GM21526 (cell line): ENCODE data around the gene DUSP19.

ENCODE experiments used
- ATAC-seq: cut with Tn5 transposase; IDR thresholded peaks from one replicate; pipeline ENCODE4 v1.9.1; 2021; ENCODE audit warnings: moderate library complexity; ENCODE audit not compliant: unreplicated experiment, low FRiP score

Gene DUSP19

GRCh38 chr2:183124222-183124956, 45.8 kb downstream of the DUSP19 start, which contains the start of gene NUP35:
Gene NUP35, plus strand, starts transcription at chr2:183124443. Its CDS starts 15 bp downstream, at chr2:183124458.
- ATAC-seq, result peak; percentile 90

GRCh38 chr2:183124957-183125255, 46.4 kb downstream of the DUSP19 start:
- ATAC-seq, result no peak

GRCh38 chr2:183125659-183126341, 47.3 kb downstream of the DUSP19 start:
- ATAC-seq, result no peak

GRCh38 chr2:183126635-183127034, 48.1 kb downstream of the DUSP19 start:
- no peak for ATAC-seq

- no peak for ATAC-seq
Measured at GRCh38 chr2:183134016-183134415, 55.5 kb downstream of the DUSP19 start.

GRCh38 chr2:183148955-183149354, 70.4 kb downstream of the DUSP19 start:
- ATAC-seq, result no peak

GRCh38 chr2:183149489-183149888, 70.9 kb downstream of the DUSP19 start:
- no peak for ATAC-seq
